Dedifferentiated amniotic fluid mesenchymal stem cell (primary cell): ENCODE results near the gene PCDHB15.
"Not testable (repeated sequence)": the region's sequence is repeated elsewhere in the genome, so short reads cannot be mapped to it uniquely, and the experiment has no call there.

ENCODE experiments used
- DNase-seq: peaks from one replicate; pipeline ENCODE4 v3.0.0-alpha.2; 2016; ENCODE audit errors: extremely low spot score

Gene PCDHB15

GRCh38 chr5:141247434-141247833 lies 2.2 kb downstream of the PCDHB15 start:
- DNase-seq, result not testable (repeated sequence)

- DNase-seq, result no peak
Measured at GRCh38 chr5:141250576-141250975, 5.4 kb downstream of the PCDHB15 start.

- no peak for DNase-seq
Measured at GRCh38 chr5:141258464-141258863, 13.3 kb downstream of the PCDHB15 start.

GRCh38 chr5:141258948-141259347 lies 13.8 kb downstream of the PCDHB15 start:
- no peak for DNase-seq

GRCh38 chr5:141260458-141261237 lies 15.5 kb downstream of the PCDHB15 start:
- no peak for DNase-seq

- DNase-seq, result no peak
Measured at GRCh38 chr5:141261238-141261546, 16.0 kb downstream of the PCDHB15 start.

- DNase-seq, result no peak
Measured at GRCh38 chr5:141269195-141269594, 24.0 kb downstream of the PCDHB15 start.

- DNase-seq, result no peak
Measured at GRCh38 chr5:141272906-141273305, 27.7 kb downstream of the PCDHB15 start.

GRCh38 chr5:141298376-141298775 lies 53.2 kb downstream of the PCDHB15 start:
- DNase-seq, result no peak
